Kidney (tissue), 14 donors: Measurements from ENCODE around the gene CD300A. TPM values are rescaled to one million over a fixed set of nuclear protein-coding genes. Genes with fewer than 3 reads are reported as not detected.
A peak's percentile ranks its signal among the peaks of the same experiment; 100 is the strongest.

Experiments
- DNase-seq, 5 donors: peaks; one replicate each; pipeline ENCODE4 v3.0.0-alpha.2; 2013 to 2020
- FAIRE-seq: peaks from 2 replicates; lab custom pipeline; 2012; peaks lifted over from hg19 to GRCh38; lab: Jason Lieb, UNC
- H3K27ac ChIP-seq, 2 donors: one replicate each; pipeline ENCODE4 v1.7.0; 2013; ENCODE audit warnings: low read depth in 2 of 2, low read length in 2 of 2, inconsistent platforms in 1 of 2
- H3K27me3 ChIP-seq: one replicate; pipeline ENCODE4 v1.7.1; 2013; ENCODE audit warnings: low read length, inconsistent platforms; ENCODE audit not compliant: control insufficient read depth, insufficient read depth
- H3K36me3 ChIP-seq, 3 donors: one replicate each; pipeline versions ENCODE4 v1.7.0 to v1.7.1; 2013; ENCODE audit warnings: low read length in 3 of 3, control low read depth in 1 of 3, inconsistent platforms in 1 of 3; ENCODE audit not compliant: insufficient read depth in 3 of 3, control insufficient read depth in 2 of 3
- H3K4me1 ChIP-seq, 3 donors: one replicate each; pipeline versions ENCODE4 v1.7.0 to v1.7.1; 2013; ENCODE audit warnings: low read length in 3 of 3, inconsistent platforms in 1 of 3, low read depth in 1 of 3; ENCODE audit not compliant: control insufficient read depth in 2 of 3, insufficient read depth in 2 of 3
- H3K4me3 ChIP-seq, 3 donors: one replicate each; pipeline versions ENCODE4 v1.7.0 to v1.8.1; 2013; ENCODE audit warnings: low read length in 3 of 3, control low read depth in 1 of 3, inconsistent platforms in 1 of 3
- H3K9ac ChIP-seq, 3 donors: one replicate each; pipeline versions ENCODE4 v1.7.0 to v1.7.1; 2013; ENCODE audit warnings: low read length in 3 of 3, control low read depth in 1 of 3, inconsistent platforms in 1 of 3
- H3K9me3 ChIP-seq, 3 donors: one replicate each; pipeline versions ENCODE4 v1.7.0 to v1.7.1; 2013; ENCODE audit warnings: low read length in 3 of 3, control low read depth in 1 of 3, inconsistent platforms in 1 of 3; ENCODE audit not compliant: control insufficient read depth in 2 of 3, insufficient read depth in 1 of 3
- CTCF ChIP-seq: IDR thresholded peaks from 3 replicates; pipeline ENCODE4 v1.5.1; 2012; ENCODE audit warnings: mild to moderate bottlenecking, moderate library complexity, borderline replicate concordance; ENCODE audit not compliant: insufficient read depth; ENCODE audit errors: extremely low read depth
- intact Hi-C: fragments of 100-400 bp; cut with DNase I; formaldehyde crosslinking; loops from one replicate; pipeline ENCODE4 v1.11.1; 2022
- polyA plus RNA-seq: library from polyadenylated mRNA; stranded (reverse); fragments of 350-450 nt; fragmentation: Illumina TruSeq; extraction: RNeasy Lipid Tissue Mini Kit (QIAGEN cat#74804); gene quantifications from one replicate; pipeline ENCODE4 v1.2.3, GENCODE V29; 2014; ENCODE audit warnings: low read depth, low replicate concordance; ENCODE audit not compliant: insufficient read depth
- total RNA-seq: library from RNA; stranded (reverse); fragmentation: NEBNext Ultra II Directional; extraction: Animal tissue kit (Norgen Biotek cat#: 25700); gene quantifications from one replicate; pipeline ENCODE4 v1.2.1, GENCODE V29; 2021
- donor health status: control.
- donor health status: control.
- donor health status: control.
- donor health status: control.
- donor health status: control.
- donor health status: DM: yes; HTN: yes; CAD: no.
- donor health status: Normal renal cell carcinoma (clear cell type).

The CD300A gene
- total and polyA plus RNA-seq, 2 donors from 2014 or later: 3.1 to 8.2 TPM

DNA sequence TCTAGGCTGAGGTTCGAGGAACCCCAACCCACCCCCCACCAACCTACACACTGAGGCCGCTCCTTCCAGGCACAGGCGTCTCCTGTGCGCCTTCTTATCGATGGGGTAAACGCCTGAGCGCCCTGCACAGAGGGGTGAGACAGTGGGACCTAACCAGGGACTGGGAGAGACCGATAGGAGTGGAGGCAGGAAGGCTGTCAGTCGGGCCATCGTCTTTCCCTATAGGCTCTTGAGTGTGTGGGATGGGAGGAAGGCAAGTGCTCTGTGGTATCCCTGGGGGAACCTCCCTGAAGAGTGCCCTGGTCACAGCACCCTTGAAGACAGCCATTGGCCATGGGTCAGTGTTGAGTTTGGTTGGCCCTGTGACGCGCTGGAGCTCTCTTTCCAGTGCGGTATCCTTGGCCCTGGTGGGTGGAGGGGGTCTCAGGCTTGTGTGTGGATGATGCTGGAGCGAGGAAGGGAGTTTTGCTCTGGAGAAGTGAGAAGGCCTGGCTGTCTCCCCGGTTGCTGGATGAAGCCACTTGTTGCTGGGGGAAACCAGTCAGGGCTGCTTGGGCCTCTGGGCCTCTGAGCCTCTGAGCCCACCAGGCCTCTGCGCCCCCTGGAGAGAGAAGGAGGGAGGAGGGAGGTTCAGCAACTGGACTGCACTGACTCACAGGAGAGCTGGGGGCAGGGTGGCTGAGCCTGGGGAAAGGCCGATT, 32.9 kb upstream of the CD300A start:
- FAIRE-seq (no peak), DNase-seq (peak; percentile 81 to 89 (median 83))
- TF ChIP-seq CTCF: peak; percentile 16
- H3K36me3 ChIP-seq: no peaks in the 10 kb centered on the region
- H3K9ac ChIP-seq: peak overlapping the region; percentile 29 to 97 (median 44)
- H3K9me3 ChIP-seq: no peaks in the 10 kb centered on the region
- peak overlapping the region; percentile 44 to 92 (median 85) for H3K4me3 ChIP-seq
- intact Hi-C loops: no loop called here
- H3K4me1 ChIP-seq: peaks cover 0 to 29% (median 20%) of the 10 kb centered on the region in 3 donors
- H3K27ac ChIP-seq: peak overlapping the region; percentile 97 to 100
- no peaks in the 10 kb centered on the region for H3K27me3 ChIP-seq

GRCh38 chr17:74435775-74436359, 30.6 kb upstream of the CD300A start:
- intact Hi-C loops: no loop called here
- Histone ChIP-seq H3K4me1 (peaks cover 0 to 34% (median 20%) of the 10 kb centered on the region in 3 donors), H3K27ac (peak overlapping the region; percentile 16 to 51), H3K9me3 (no peaks in the 10 kb centered on the region), H3K4me3 (peak overlapping the region in 2 of 3 donors; percentile 16 to 59), H3K9ac (peak overlapping the region in 1 of 3 donors; percentile 53), H3K36me3 (no peaks in the 10 kb centered on the region), H3K27me3 (no peaks in the 10 kb centered on the region)
- FAIRE-seq (no peak), DNase-seq (no peak)
- no peak for TF ChIP-seq CTCF

DNA sequence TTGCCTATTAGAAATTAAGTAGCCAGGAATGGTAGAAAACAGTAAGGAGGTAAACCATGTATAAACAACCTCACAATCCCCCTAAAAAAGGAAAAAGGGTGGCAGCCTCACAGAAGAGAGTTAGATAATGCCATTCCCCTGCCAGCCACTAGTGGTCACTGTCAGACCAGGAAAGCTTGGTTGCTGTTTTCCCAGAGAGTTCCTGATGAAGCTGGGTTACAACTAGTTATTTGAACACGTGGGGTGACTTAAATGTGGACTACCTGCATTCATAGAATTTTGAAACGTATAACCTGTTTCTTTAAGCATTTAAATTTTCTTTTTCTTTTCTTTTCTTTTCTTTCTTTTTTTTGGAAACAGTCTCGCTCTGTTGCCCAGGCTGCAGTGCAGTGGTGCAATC, 28.7 kb upstream of the CD300A start:
- DNase-seq (no peak), FAIRE-seq (no peak)
- H3K9ac ChIP-seq: no peak overlapping the region
- no peaks in the 10 kb centered on the region for H3K9me3 ChIP-seq
- no peaks in the 10 kb centered on the region for H3K27me3 ChIP-seq
- H3K36me3 ChIP-seq: no peaks in the 10 kb centered on the region
- peaks cover 0 to 36% (median 26%) of the 10 kb centered on the region in 3 donors for H3K4me1 ChIP-seq
- peak; percentile 59 for TF ChIP-seq CTCF
- no peak overlapping the region for H3K27ac ChIP-seq
- H3K4me3 ChIP-seq: no peak overlapping the region
- intact Hi-C loops: no loop called here
